PFSK-1 (cell line): Measurements from ENCODE around the gene WDR82.

Experiments used
- FOXP2 ChIP-seq: optimal IDR thresholded peaks from 2 replicates; pipeline ENCODE3; 2011; ENCODE audit warnings: borderline replicate concordance, control low read depth, inconsistent platforms; ENCODE audit not compliant: insufficient read depth; ENCODE audit errors: extremely low read length, extremely low read depth
- POLR2AphosphoS5 ChIP-seq: IDR thresholded peaks from 2 replicates; pipeline ENCODE4 v1.6.1; 2012; ENCODE audit warnings: low read depth, mild to moderate bottlenecking, control low read depth, low read length, moderate library complexity
- REST ChIP-seq, 2 experiments: IDR thresholded peaks; 2 replicates each; pipeline versions ENCODE4 v1.6.1 to v1.8.0; 2011 to 2012; ENCODE audit warnings: low read depth in 2 of 2, low read length in 2 of 2, control low read depth in 1 of 2, inconsistent platforms in 1 of 2, mild to moderate bottlenecking in 1 of 2, moderate library complexity in 1 of 2; ENCODE audit not compliant: insufficient read depth in 1 of 2
- SIN3A ChIP-seq: IDR thresholded peaks from 2 replicates; pipeline ENCODE4 v1.6.1; 2012; ENCODE audit warnings: mild to moderate bottlenecking, low read length, moderate library complexity, borderline replicate concordance; ENCODE audit not compliant: insufficient read depth
- TAF1 ChIP-seq: IDR thresholded peaks from 2 replicates; pipeline ENCODE4 v1.6.1; 2012; ENCODE audit warnings: low read length, control low read depth, borderline replicate concordance; ENCODE audit not compliant: insufficient read depth

The WDR82 gene

GRCh38 chr3:52243791-52244628, 34.4 kb downstream of the WDR82 start:
- TF ChIP-seq POLR2AphosphoS5 (no peak), FOXP2 (no peak), TAF1 (no peak), SIN3A (no peak), REST (IDR thresholded peaks at IDR 0.05; ENCODE audit: insufficient read depth in 1 of 2, low read depth in 2 of 2, low read length in 2 of 2) (no peak)

- no peak for TF ChIP-seq POLR2AphosphoS5
- TF ChIP-seq TAF1 = no peak
These were observed 36.4 kb downstream of the WDR82 start for GRCh38 chr3:52242039-52242438.

GRCh38 chr3:52240886-52241370, 37.5 kb downstream of the WDR82 start:
- TF ChIP-seq REST (IDR thresholded peaks at IDR 0.05; ENCODE audit: insufficient read depth in 1 of 2, low read depth in 2 of 2, low read length in 2 of 2) (no peak), SIN3A (no peak), POLR2AphosphoS5 (no peak), TAF1 (no peak), FOXP2 (no peak)

GRCh38 chr3:52240059-52240885, 38.2 kb downstream of the WDR82 start:
- TF ChIP-seq REST (IDR thresholded peaks at IDR 0.05; ENCODE audit: insufficient read depth in 1 of 2, low read depth in 2 of 2, low read length in 2 of 2) (no peak), FOXP2 (no peak), TAF1 (no peak), POLR2AphosphoS5 (peak; percentile 46), SIN3A (no peak)
